Endothelial cell of umbilical vein (primary cell): Measurements from ENCODE around the gene ABCA7. TPM values are rescaled to one million over a fixed set of nuclear protein-coding genes. Genes with fewer than 3 reads are reported as not detected.

Experiments used
- BruUV-seq: library from RNA; stranded (reverse); fragments of 400-500 nt; replicated peaks from 2 replicates; lab custom pipeline; 2021; lab: Mats Ljungman, UMichigan
- CTCF ChIA-PET: fragments of 300-600, 350-600 bp; sonication (Branson Sonifier 250); formaldehyde crosslinking; loops from one replicate; lab custom pipeline; 2021; ENCODE audit warnings: antibody characterized with exemption, inconsistent platforms; lab: Charles Lee
- POLR2A ChIA-PET: fragments of 300-600, 350-600 bp; sonication (Branson Sonifier 250); formaldehyde crosslinking; loops from one replicate; lab custom pipeline; 2021; ENCODE audit warnings: antibody characterized with exemption, inconsistent platforms; lab: Charles Lee
- DNase-seq: peaks from one replicate; pipeline ENCODE4 v3.0.0-alpha.2; 2011; ENCODE audit warnings: low read depth, low spot score
- FAIRE-seq: peaks from 2 replicates; lab custom pipeline; 2011; peaks lifted over from hg19 to GRCh38; lab: Jason Lieb, UNC
- H2AFZ ChIP-seq: 2 replicates; pipeline ENCODE4 v1.6.0; 2012; ENCODE audit warnings: low read depth, low read length, control low read depth, inconsistent platforms
- H3K27ac ChIP-seq: 2 replicates; pipeline ENCODE4 v1.5.1; 2011; ENCODE audit warnings: low read depth, mild to moderate bottlenecking, control low read depth, low read length, moderate library complexity; ENCODE audit not compliant: insufficient read depth
- H3K27me3 ChIP-seq, 2 experiments: 2 replicates each; pipeline versions ENCODE4 v1.6.0 to v1.6.1; 2011; ENCODE audit warnings: low read length in 2 of 2, mixed read lengths in 1 of 2; ENCODE audit not compliant: control insufficient read depth in 2 of 2, insufficient read depth in 2 of 2
- H3K36me3 ChIP-seq, 2 experiments: 2 replicates in 1 of 2; 3 replicates in 1 of 2; pipeline ENCODE4 v1.5.1; 2011; ENCODE audit warnings: low read length in 2 of 2, mild to moderate bottlenecking in 1 of 2, moderate library complexity in 1 of 2; ENCODE audit not compliant: control insufficient read depth in 2 of 2, insufficient read depth in 2 of 2; ENCODE audit errors: extremely low read depth in 1 of 2
- H3K4me1 ChIP-seq: 3 replicates; pipeline ENCODE4 v1.5.1; 2011; ENCODE audit warnings: mild to moderate bottlenecking, low read length; ENCODE audit not compliant: control insufficient read depth, insufficient read depth; ENCODE audit errors: extremely low read depth
- H3K4me2 ChIP-seq: 2 replicates; pipeline ENCODE4 v1.6.1; 2011; ENCODE audit warnings: low read length, control low read depth, mixed read lengths; ENCODE audit not compliant: insufficient read depth
- H3K4me3 ChIP-seq, 3 experiments: fragments of 200-600 bp in 1 of 3; sonication (generic), shearing (Covaris generic) in 1 of 3; replicated peaks in 1 of 3; 2 replicates each; pipeline ENCODE4 v1.5.1; 2011 to 2016; ENCODE audit warnings: control low read depth in 3 of 3, low read length in 3 of 3, mild to moderate bottlenecking in 2 of 3, inconsistent platforms in 1 of 3, low read depth in 1 of 3, moderate library complexity in 1 of 3; ENCODE audit not compliant: insufficient read depth in 1 of 3
- H3K79me2 ChIP-seq: 2 replicates; pipeline ENCODE4 v1.6.0; 2012; ENCODE audit warnings: low read length, inconsistent platforms; ENCODE audit not compliant: control insufficient read depth, insufficient read depth
- H3K9ac ChIP-seq: replicated peaks from 2 replicates; pipeline ENCODE3; 2011; ENCODE audit warnings: low read length, control low read depth; ENCODE audit not compliant: insufficient read depth; ENCODE audit errors: extremely low read depth
- H3K9me1 ChIP-seq: replicated peaks from 3 replicates; pipeline ENCODE4 v1.6.0; 2011; ENCODE audit warnings: mild to moderate bottlenecking, low read length; ENCODE audit not compliant: control insufficient read depth, insufficient read depth; ENCODE audit errors: extremely low read depth
- H3K9me3 ChIP-seq: replicated peaks from 2 replicates; pipeline ENCODE4 v1.5.1; 2012; ENCODE audit warnings: low read length, inconsistent platforms; ENCODE audit not compliant: control insufficient read depth, insufficient read depth
- H4K20me1 ChIP-seq: replicated peaks from 2 replicates; pipeline ENCODE3; 2011; ENCODE audit warnings: mild to moderate bottlenecking, low read length; ENCODE audit not compliant: control insufficient read depth, insufficient read depth; ENCODE audit errors: extremely low read depth
- CTCF ChIP-seq, 2 donors: IDR thresholded peaks; 1 replicate in 1 of 2; 2 replicates in 1 of 2; pipeline ENCODE4 v1.5.1; 2011; ENCODE audit warnings: low read length in 2 of 2, mild to moderate bottlenecking in 2 of 2, moderate library complexity in 2 of 2, control low read depth in 1 of 2, inconsistent platforms in 1 of 2, low read depth in 1 of 2; ENCODE audit not compliant: insufficient read depth in 1 of 2; ENCODE audit errors: extremely low read depth in 1 of 2
- EZH2 ChIP-seq: IDR thresholded peaks from 2 replicates; pipeline ENCODE4 v1.6.1; 2012; ENCODE audit warnings: borderline replicate concordance, low read depth, mild to moderate bottlenecking, moderate library complexity, low read length, inconsistent platforms; ENCODE audit not compliant: severe bottlenecking
- FOS ChIP-seq: IDR thresholded peaks from 2 replicates; pipeline ENCODE4 v1.6.1; 2011; ENCODE audit warnings: mild to moderate bottlenecking, low read length, moderate library complexity, borderline replicate concordance; ENCODE audit not compliant: insufficient read depth
- GATA2 ChIP-seq: IDR thresholded peaks from 2 replicates; pipeline ENCODE4 v1.7.0; 2011; ENCODE audit warnings: low read depth, mild to moderate bottlenecking, moderate library complexity, mixed read lengths, low read length; ENCODE audit not compliant: insufficient read length, insufficient read depth
- JUN ChIP-seq: IDR thresholded peaks from 2 replicates; pipeline ENCODE4 v1.6.1; 2011; ENCODE audit warnings: borderline replicate concordance, low read depth; ENCODE audit not compliant: insufficient read length, insufficient read depth
- MAX ChIP-seq: IDR thresholded peaks from 2 replicates; pipeline ENCODE4 v1.6.1; 2011; ENCODE audit not compliant: insufficient read depth, insufficient read length
- MYC ChIP-seq: IDR thresholded peaks from one replicate; pipeline ENCODE4 v1.6.1; 2011; ENCODE audit warnings: mild to moderate bottlenecking, low read depth, low read length
- POLR2A ChIP-seq: IDR thresholded peaks from 2 replicates; pipeline ENCODE4 v1.6.1; 2012; ENCODE audit warnings: low read depth, mild to moderate bottlenecking, control low read depth, low read length
- POLR2AphosphoS5 ChIP-seq: IDR thresholded peaks from 2 replicates; pipeline ENCODE4 v1.6.1; 2012; ENCODE audit warnings: low read depth, mild to moderate bottlenecking, control low read depth, low read length, moderate library complexity; ENCODE audit not compliant: insufficient read depth
- dilution Hi-C: fragments of 300-500 bp; cut with MboI; formaldehyde crosslinking; loops from one replicate; pipeline ENCODE4 v1.15.0; 2019; ENCODE audit warnings: low sequenced_read_pairs; ENCODE audit not compliant: extremely low pct_ligation_motif_present
- intact Hi-C: fragments of 100-400 bp; cut with micrococcal nuclease; formaldehyde crosslinking; loops from one replicate; pipeline ENCODE4 v1.10.0; 2022
- polyA plus RNA-seq, 4 experiments: library from polyadenylated mRNA; depleted of rRNA in 3 of 4; stranded (reverse) in 3 of 4; unstranded in 1 of 4; fragments of >200 nt; gene quantifications; 2 replicates each; pipeline versions ENCODE4 v1.2.1 to v1.2.3, GENCODE V29; 2011 to 2012; ENCODE audit warnings: missing spikeins in 1 of 4
- total RNA-seq: library from RNA; stranded (reverse); gene quantifications from 2 replicates; pipeline ENCODE4 v1.2.3, GENCODE V29; 2021

ABCA7 gene
- total and polyA plus RNA-seq, 2 donors (not counting 3 experiments of a cell fraction or from before 2014, with no cell fraction given): 5.7 to 9.8 TPM

GRCh38 chr19:996051-996838 is 43.7 kb upstream of the ABCA7 start:
- no peaks in the 10 kb centered on the region for H4K20me1 ChIP-seq
- ChIA-PET POLR2A (interaction anchor here (0.5 kb wide), 1 partner anchor 864 kb away, joined by 7 read pairs; no protein-coding TSS in a partner anchor), CTCF (no interaction called here)
- peak; percentile 35 for DNase-seq
- H3K27ac ChIP-seq: no peak overlapping the region
- no peak overlapping the region for H3K9ac ChIP-seq
- no peaks in the 10 kb centered on the region for H3K9me1 ChIP-seq
- intact Hi-C loops (loop anchor here (5.0 kb wide), 1 partner anchor 246 kb away; the partner anchor contains the start of gene ATP5F1D), dilution Hi-C loops (no loop called here)
- no peaks in the 10 kb centered on the region for H3K79me2 ChIP-seq
- no peak overlapping the region for H3K4me2 ChIP-seq
- BruUV-seq: no TSS peak
- H3K36me3 ChIP-seq: peaks cover 0 to 2% of the 10 kb centered on the region in 2 experiments
- H3K27me3 ChIP-seq: peaks cover 20 to 27% of the 10 kb centered on the region in 2 experiments
- no peaks in the 10 kb centered on the region for H3K9me3 ChIP-seq
- no peaks in the 10 kb centered on the region for H3K4me1 ChIP-seq
- no peak overlapping the region for H2AFZ ChIP-seq
- no peak for TF ChIP-seq MAX
- no peak for TF ChIP-seq POLR2AphosphoS5
- peak; percentile 41 for TF ChIP-seq JUN
- TF ChIP-seq GATA2: no peak
- TF ChIP-seq EZH2: peak; percentile 72
- no peak for TF ChIP-seq POLR2A
- TF ChIP-seq FOS: no peak
- TF ChIP-seq CTCF (IDR thresholded peaks at IDR 0.05; ENCODE audit: extremely low read depth in 1 of 2, insufficient read depth in 1 of 2, low read depth in 1 of 2, low read length in 2 of 2): no peak
- no peak for TF ChIP-seq MYC
- H3K4me3 ChIP-seq: no peak overlapping the region
- no peak for FAIRE-seq
